Central memory CD8-positive, alpha-beta T cell (primary cell): ENCODE measurements around the gene TNNT1.
"Not testable (repeated sequence)": the region's sequence is repeated elsewhere in the genome, so short reads cannot be mapped to it uniquely, and the experiment has no call there.

Source experiments
- ATAC-seq: fragments of 150-1000 bp; cut with Tn5 transposase; replicated peaks from 2 replicates; pipeline ENCODE4 v1.10.0; 2022; ENCODE audit warnings: mild to moderate bottlenecking, moderate FRiP score, moderate number of reproducible peaks; ENCODE audit not compliant: poor library complexity, severe bottlenecking; ENCODE audit errors: extremely low read depth
- DNase-seq, 2 donors: peaks; one replicate each; pipeline ENCODE4 v3.0.0; 2021; ENCODE audit warnings: low spot score in 2 of 2
- H3K27ac Mint-ChIP-seq: one replicate; pipeline ENCODE4 v1.8.0; 2022; ENCODE audit warnings: low read depth, mild to moderate bottlenecking, moderate library complexity, mixed read lengths
- H3K27me3 Mint-ChIP-seq: one replicate; pipeline ENCODE4 v1.8.0; 2022; ENCODE audit warnings: mixed read lengths
- H3K36me3 Mint-ChIP-seq: one replicate; pipeline ENCODE4 v1.8.0; 2022; ENCODE audit warnings: mild to moderate bottlenecking, moderate library complexity, mixed read lengths; ENCODE audit not compliant: insufficient read depth
- H3K4me1 Mint-ChIP-seq: one replicate; pipeline ENCODE4 v1.8.0; 2022; ENCODE audit warnings: mixed read lengths
- H3K4me3 Mint-ChIP-seq: one replicate; pipeline ENCODE4 v1.8.0; 2022; ENCODE audit warnings: mild to moderate bottlenecking, moderate library complexity, mixed read lengths
- H3K9me3 Mint-ChIP-seq: one replicate; pipeline ENCODE4 v1.8.0; 2022; ENCODE audit warnings: mixed read lengths

Gene TNNT1

GRCh38 chr19:55109527-55110291, 39.3 kb downstream of the TNNT1 start:
- Mint-ChIP-seq H3K9me3 (no peaks in the 10 kb centered on the region), H3K36me3 (peaks cover 16% of the 10 kb centered on the region), H3K27me3 (no peaks in the 10 kb centered on the region), H3K4me1 (peaks cover 21% of the 10 kb centered on the region), H3K4me3 (no peak overlapping the region), H3K27ac (peak overlapping the region; percentile 85)
- ATAC-seq: no peak
- no peak for DNase-seq

- not testable (repeated sequence) for ATAC-seq, H3K27ac Mint-ChIP-seq, H3K27me3 Mint-ChIP-seq, DNase-seq, H3K9me3 Mint-ChIP-seq, H3K4me3 Mint-ChIP-seq
- H3K36me3 Mint-ChIP-seq: peaks cover 16% of the 10 kb centered on the region
- peaks cover 20% of the 10 kb centered on the region for H3K4me1 Mint-ChIP-seq
These were observed 41.8 kb downstream of the TNNT1 start for GRCh38 chr19:55107252-55107651.

GRCh38 chr19:55106591-55106990, 42.4 kb downstream of the TNNT1 start:
- Mint-ChIP-seq H3K27me3 (no peaks in the 10 kb centered on the region), H3K4me3 (no peak overlapping the region), H3K27ac (peak overlapping the region; percentile 52), H3K36me3 (peaks cover 17% of the 10 kb centered on the region), H3K4me1 (peaks cover 20% of the 10 kb centered on the region), H3K9me3 (no peaks in the 10 kb centered on the region)
- no peak for DNase-seq
- no peak for ATAC-seq

GRCh38 chr19:55105237-55105636, 43.8 kb downstream of the TNNT1 start:
- H3K4me1 Mint-ChIP-seq: peaks cover 14% of the 10 kb centered on the region
- DNase-seq (no peak), ATAC-seq (no peak)
- H3K36me3 Mint-ChIP-seq: peaks cover 16% of the 10 kb centered on the region
- H3K27ac Mint-ChIP-seq: no peak overlapping the region
- H3K4me3 Mint-ChIP-seq: no peak overlapping the region
- H3K27me3 Mint-ChIP-seq: no peaks in the 10 kb centered on the region
- no peaks in the 10 kb centered on the region for H3K9me3 Mint-ChIP-seq

- H3K9me3 Mint-ChIP-seq: no peaks in the 10 kb centered on the region
- peaks cover 7% of the 10 kb centered on the region for H3K4me1 Mint-ChIP-seq
- H3K36me3 Mint-ChIP-seq: peaks cover 13% of the 10 kb centered on the region
- H3K4me3 Mint-ChIP-seq: no peak overlapping the region
- no peaks in the 10 kb centered on the region for H3K27me3 Mint-ChIP-seq
- DNase-seq (no peak), ATAC-seq (no peak)
- H3K27ac Mint-ChIP-seq: no peak overlapping the region
These were observed 45.8 kb downstream of the TNNT1 start for GRCh38 chr19:55103190-55103589.

GRCh38 chr19:55101261-55101660, 47.7 kb downstream of the TNNT1 start:
- Mint-ChIP-seq H3K4me3 (no peak overlapping the region), H3K27ac (no peak overlapping the region), H3K36me3 (peaks cover 15% of the 10 kb centered on the region), H3K27me3 (no peaks in the 10 kb centered on the region), H3K9me3 (no peaks in the 10 kb centered on the region), H3K4me1 (peaks cover 7% of the 10 kb centered on the region)
- no peak for DNase-seq
- ATAC-seq: no peak

- H3K4me1 Mint-ChIP-seq: peaks cover 7% of the 10 kb centered on the region
- DNase-seq: no peak
- no peaks in the 10 kb centered on the region for H3K27me3 Mint-ChIP-seq
- H3K36me3 Mint-ChIP-seq: peaks cover 15% of the 10 kb centered on the region
- H3K27ac Mint-ChIP-seq: no peak overlapping the region
- H3K9me3 Mint-ChIP-seq: no peaks in the 10 kb centered on the region
- ATAC-seq: no peak
- no peak overlapping the region for H3K4me3 Mint-ChIP-seq
These were observed 49.2 kb downstream of the TNNT1 start for GRCh38 chr19:55099557-55100506.

GRCh38 chr19:55098716-55099556, 50.1 kb downstream of the TNNT1 start:
- Mint-ChIP-seq H3K9me3 (no peaks in the 10 kb centered on the region), H3K27me3 (no peaks in the 10 kb centered on the region), H3K4me1 (peaks cover 7% of the 10 kb centered on the region), H3K4me3 (no peak overlapping the region), H3K36me3 (peaks cover 17% of the 10 kb centered on the region), H3K27ac (no peak overlapping the region)
- ATAC-seq (no peak), DNase-seq (no peak)

- no peak overlapping the region for H3K4me3 Mint-ChIP-seq
- H3K27me3 Mint-ChIP-seq: no peaks in the 10 kb centered on the region
- H3K9me3 Mint-ChIP-seq: no peaks in the 10 kb centered on the region
- peaks cover 7% of the 10 kb centered on the region for H3K4me1 Mint-ChIP-seq
- ATAC-seq (no peak), DNase-seq (no peak)
- H3K36me3 Mint-ChIP-seq: peaks cover 17% of the 10 kb centered on the region
- no peak overlapping the region for H3K27ac Mint-ChIP-seq
These were observed 50.9 kb downstream of the TNNT1 start for GRCh38 chr19:55097864-55098715.

- Mint-ChIP-seq H3K4me3 (no peak overlapping the region), H3K36me3 (peaks cover 14% of the 10 kb centered on the region), H3K9me3 (no peaks in the 10 kb centered on the region), H3K4me1 (peaks cover 7% of the 10 kb centered on the region), H3K27me3 (no peaks in the 10 kb centered on the region), H3K27ac (no peak overlapping the region)
- ATAC-seq (no peak), DNase-seq (no peak)
These were observed 52.8 kb downstream of the TNNT1 start for GRCh38 chr19:55096061-55096701.

GRCh38 chr19:55095260-55096060, 53.5 kb downstream of the TNNT1 start:
- ATAC-seq (no peak), DNase-seq (no peak)
- H3K9me3 Mint-ChIP-seq: no peaks in the 10 kb centered on the region
- no peak overlapping the region for H3K4me3 Mint-ChIP-seq
- H3K27ac Mint-ChIP-seq: no peak overlapping the region
- no peaks in the 10 kb centered on the region for H3K27me3 Mint-ChIP-seq
- peaks cover 13% of the 10 kb centered on the region for H3K36me3 Mint-ChIP-seq
- peaks cover 7% of the 10 kb centered on the region for H3K4me1 Mint-ChIP-seq
